ENCODE data around the gene SF3B6.
A peak's percentile ranks its signal among the peaks of the same experiment; 100 is the strongest.
"Not testable (repeated sequence)": the region's sequence is repeated elsewhere in the genome, so short reads cannot be mapped to it uniquely, and the experiment has no call there.

Gene SF3B6

DNA sequence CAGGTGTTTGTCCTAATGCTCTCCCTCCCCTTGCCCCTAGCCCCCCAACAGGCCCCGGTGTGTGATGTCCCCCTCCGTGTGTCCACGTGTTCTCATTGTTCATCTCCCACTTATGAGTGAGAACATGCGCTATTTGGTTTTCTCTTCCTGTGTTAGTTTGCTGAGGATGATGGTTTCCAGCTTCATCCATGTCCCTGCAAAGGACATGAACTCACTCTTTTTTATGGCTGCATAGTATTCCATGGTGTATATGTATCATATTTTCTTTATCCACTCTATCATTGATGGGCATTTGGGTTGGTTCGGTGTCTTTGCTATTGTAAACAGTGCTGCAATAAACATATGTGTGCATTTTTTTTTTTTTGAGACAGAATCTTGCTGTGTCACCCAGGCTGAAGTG, 17.1 kb upstream of the SF3B6 start:
- not testable (repeated sequence) for DNase-seq (ENCODE audit: low spot score)

DNA sequence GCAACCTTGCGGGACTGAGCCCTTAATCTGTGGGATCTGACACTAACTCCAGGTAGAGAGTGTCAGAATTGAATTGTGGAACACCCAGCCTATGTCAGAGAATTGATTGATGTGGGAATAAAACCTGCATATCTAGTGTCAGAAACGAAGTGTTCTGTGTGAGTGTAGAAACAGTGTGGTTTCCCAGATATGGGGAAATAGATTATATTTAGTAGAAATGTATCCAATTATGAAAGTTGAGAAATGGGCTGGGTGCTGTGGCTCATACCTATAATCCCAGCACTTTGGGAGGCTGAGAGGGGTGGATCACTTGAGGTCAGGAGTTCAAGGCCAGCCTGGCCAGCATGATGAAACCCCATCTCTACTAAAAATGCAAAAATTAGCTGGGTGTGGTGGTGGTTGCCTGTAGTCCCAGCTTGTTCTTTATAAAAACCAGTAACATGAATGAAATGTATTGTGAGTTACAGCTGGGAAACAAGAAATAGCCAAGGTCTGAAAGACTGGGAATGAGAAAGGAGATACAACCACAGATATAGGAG, 12.8 kb upstream of the SF3B6 start:
- no peak for DNase-seq (ENCODE audit: low spot score)

DNA sequence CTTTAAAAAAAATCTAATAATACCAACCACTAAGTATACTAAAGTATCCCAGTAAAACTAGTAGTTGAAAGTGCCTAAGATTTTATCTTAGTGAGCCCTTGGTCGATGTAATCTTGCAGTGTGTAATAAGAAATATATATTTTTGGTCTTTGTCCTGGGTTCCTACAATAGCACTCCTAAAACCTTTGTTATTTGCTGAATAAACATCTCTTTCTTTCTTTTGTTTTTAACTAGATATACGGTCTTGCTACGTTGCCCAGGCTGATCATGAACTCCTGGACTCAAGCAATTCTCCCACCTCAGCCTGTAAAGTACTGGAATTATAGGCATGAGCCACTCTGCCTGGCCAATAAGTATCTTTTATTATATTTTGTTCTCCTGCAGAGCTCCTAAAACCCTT, 10.9 kb upstream of the SF3B6 start:
- DNase-seq (ENCODE audit: low spot score) = no peak

DNA sequence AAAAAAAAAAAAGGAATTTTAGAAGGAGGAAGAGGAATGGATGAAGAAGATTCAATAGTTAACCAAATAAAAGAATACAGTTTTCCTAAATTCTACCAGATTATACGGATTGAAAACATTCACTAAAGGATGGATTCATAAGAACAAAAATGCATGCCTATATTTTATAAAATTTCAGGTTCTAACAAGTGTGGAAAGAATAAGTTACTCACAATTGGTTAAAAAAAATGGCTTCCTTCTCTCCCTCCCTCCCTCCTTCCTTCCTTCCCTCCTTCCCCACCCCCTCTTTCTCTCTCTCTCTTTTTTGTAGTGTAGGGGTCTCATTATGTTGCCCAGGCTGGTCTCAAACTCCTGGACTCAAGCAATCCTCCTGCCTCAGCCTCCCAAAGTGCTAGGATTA, 10.1 kb upstream of the SF3B6 start:
- no peak for DNase-seq (ENCODE audit: low spot score)

GRCh38 chr2:24085200-24085489, 9.0 kb upstream of the SF3B6 start:
- DNase-seq (ENCODE audit: low spot score) = no peak

DNA sequence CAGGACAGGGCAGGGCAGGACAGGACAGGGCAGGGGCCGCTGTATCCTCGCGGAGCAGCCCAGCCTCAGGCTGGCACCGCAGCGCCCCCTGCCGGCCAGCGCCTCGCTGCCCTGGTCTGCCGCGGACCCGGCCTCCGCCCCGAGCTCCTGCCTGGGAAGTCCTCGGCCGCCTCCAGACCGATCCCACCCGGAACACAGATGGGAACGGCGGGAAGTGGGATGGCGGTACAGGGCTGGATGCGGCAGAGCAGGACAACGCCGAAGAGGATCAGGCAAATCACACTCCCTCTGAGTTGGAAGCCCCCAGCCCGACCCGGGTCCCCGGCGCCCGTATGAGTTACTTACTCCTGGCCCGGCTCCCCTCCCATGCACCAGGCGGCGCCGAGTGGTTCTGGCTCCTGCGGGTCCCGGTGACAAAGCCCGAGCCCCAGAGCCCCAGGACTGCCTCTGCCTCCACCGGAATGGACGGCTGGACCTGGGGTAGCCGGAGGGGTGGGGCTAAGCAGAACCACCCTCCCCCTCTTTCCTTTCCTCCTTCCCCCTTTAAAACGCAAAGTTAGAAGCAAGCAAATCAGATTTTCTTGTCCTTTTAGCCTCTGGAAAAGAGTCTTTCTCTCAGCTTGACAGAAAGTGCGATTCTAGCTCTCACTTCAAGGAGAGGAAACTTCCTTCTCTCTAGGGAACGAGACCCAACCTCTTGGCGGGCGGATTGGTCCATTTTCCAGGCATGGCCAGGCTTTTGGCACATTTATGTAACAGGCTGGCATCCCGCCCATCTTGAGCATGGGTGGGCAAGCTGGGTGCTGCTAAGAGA, 8.5 kb upstream of the SF3B6 start, which contains the start of gene TP53I3:
TSS of gene TP53I3 (minus strand) at position 449 of the 814 bp plus-strand sequence. CDS start 508 bp downstream, outside the sequence.
- DNase-seq (ENCODE audit: low spot score) = peak; percentile 77

DNA sequence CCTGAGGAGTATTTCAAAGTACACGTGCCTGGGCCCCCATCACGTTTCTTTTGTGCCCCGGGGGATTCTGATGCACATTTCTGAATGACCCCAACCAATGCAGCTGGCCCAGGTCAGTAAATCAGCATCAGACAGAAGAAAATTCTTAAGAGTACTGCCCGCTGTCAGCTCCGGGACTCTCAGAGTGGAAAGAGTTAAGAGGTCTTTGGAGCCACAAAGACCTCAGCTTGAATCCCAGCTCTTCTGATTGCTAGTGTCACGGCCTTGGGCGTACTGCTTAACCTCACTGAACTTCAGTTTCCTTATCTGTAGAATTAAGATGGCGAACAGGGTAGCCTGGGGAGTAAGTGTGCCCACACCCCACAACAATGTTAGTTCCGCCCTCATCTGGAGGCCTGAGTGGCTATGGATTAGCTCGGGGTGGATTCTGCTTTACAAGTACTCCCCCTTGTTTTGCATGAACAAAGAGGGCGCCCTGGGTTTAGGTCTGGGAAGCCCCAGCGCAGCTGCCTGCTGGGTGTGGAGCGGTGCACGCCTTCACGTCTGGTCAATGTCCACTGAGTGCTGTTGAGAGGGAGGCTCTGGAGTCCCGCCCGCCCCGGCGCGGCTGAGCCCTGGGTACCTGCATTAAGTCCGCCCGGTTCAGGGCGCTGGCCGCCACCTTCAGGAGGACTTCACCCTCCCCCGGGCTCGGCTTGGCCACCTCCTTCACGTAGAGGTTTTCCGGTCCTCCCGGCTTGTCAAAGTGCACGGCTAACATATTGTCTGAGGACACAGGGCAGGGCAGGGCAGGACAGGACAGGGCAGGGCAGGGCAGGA, 7.7 kb upstream of the SF3B6 start:
- DNase-seq (ENCODE audit: low spot score) = peak; percentile 68

- no peak for DNase-seq (ENCODE audit: low spot score)
These were observed 6.9 kb upstream of the SF3B6 start for GRCh38 chr2:24082787-24083566.

GRCh38 chr2:24080701-24081100, 4.6 kb upstream of the SF3B6 start:
- no peak for DNase-seq (ENCODE audit: low spot score)

GRCh38 chr2:24077879-24078278, 1.8 kb upstream of the SF3B6 start:
- DNase-seq (ENCODE audit: low spot score) = no peak

GRCh38 chr2:24077535-24077877, 1.4 kb upstream of the SF3B6 start:
- DNase-seq (ENCODE audit: low spot score) = no peak

GRCh38 chr2:24076849-24077534, 866 bp upstream of the SF3B6 start:
- no peak for DNase-seq (ENCODE audit: low spot score)

DNA sequence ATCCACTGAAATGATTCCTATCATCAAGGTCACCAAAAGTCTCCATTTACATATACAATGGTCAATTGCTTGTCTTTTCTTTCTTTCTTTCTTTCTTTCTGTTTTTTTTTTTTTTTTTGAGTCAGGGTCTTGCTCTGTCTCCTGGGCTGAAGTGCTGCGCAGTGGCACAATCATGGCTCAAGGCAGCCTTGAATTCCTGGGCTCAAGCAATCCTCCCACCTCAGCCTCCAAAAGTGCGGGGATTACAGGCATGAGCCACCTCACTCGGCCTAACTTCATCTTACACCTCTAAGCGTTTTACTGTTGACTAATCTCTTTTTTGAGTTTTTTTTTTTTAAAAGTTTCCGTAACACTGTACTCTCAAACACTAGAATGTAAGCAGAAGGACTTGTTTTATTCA, 867 bp downstream of the SF3B6 start:
- no peak for DNase-seq (ENCODE audit: low spot score)

DNA sequence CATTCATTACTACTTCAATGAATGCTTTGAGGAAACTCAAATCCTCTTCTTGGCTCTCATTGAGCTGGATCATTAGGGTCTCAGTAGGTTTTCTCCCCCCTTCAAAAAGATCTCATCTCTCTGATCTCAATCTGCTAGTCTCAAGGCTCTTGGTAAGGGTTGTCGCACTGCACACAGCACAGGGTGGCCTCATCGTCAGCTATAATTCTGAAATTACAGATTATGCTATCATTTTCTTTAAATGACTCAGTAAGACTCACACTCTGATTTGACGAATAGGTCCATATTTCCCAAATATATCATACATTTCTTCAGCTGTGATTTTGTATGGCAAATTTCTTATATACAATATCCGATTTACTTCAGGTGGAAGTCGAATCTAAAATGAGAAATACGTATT, 2.3 kb downstream of the SF3B6 start:
- no peak for DNase-seq (ENCODE audit: low spot score)

GRCh38 chr2:24072259-24072658, 3.9 kb downstream of the SF3B6 start:
- DNase-seq (ENCODE audit: low spot score) = no peak

DNA sequence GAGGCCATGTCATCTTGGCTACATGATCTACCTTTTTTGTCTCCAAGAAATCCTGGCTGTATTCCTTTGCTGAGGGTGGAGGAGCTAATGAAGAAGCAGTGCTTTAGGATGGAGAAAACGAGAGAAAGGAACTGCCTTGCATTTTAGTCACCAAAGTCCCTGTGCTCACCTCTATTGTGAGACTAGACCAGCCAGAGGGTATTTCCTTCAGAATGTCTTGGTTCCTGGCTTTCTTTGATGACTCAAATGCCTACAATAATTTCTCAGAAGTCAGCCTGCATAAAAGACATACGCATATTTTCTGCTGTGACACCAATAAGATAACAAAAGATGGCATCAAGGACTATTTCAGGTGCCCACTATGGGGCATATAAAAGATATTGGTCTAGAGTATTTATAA, 10.8 kb downstream of the SF3B6 start:
- DNase-seq (ENCODE audit: low spot score) = no peak

DNA sequence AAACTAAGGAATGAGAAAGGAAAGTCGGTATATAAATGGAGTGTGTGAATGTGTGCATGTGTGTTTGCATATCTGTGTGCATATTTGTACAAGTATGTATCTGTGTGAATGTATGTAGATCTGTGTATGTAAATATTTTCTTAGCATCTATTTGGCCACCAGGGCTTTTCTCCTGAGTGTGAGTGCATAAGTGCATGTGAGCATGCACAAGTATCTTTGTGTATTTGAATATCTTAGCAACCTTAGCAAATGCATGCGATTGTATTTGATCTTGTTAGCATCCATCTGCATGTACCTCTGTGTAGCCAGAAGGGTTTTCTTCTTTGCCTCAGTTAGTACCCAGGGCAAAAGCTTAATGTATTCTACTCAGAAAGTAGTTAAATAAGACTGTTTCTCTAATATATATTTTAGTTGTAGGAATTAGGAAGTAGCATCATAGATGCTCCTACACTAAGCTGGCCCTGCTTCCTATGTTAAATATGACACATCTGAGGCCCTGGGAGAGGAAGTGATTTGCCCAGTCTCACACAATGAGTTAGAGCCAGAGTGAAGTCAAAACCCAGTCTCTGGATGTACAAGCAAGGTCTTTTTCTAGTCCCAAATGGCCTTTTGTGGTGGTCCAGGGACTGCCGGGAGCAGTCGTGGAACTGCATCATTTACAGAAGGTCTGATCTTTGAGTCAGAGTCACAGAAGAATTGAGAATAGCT, 17.4 kb downstream of the SF3B6 start:
- no peak for DNase-seq (ENCODE audit: low spot score)

DNA sequence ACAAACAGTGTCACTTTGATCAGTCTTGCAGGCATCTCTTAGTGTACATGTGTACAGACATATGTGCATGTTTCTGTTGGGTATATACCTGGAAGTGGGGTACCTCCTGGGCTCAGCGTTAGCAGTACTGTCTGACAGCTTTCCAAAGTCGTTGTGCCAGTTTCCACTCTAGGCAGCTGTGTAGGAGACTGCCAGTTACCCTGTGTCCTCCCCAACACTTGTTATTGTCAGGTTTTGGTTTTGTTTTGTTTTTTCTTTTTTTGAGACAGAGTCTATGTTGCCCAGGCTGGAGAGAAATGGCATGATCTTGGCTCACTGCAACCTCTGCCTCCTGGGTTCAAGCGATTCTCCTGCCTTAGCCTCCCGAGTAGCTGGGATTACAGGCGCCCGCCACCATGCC, 20.4 kb downstream of the SF3B6 start:
- DNase-seq (ENCODE audit: low spot score) = no peak

DNA sequence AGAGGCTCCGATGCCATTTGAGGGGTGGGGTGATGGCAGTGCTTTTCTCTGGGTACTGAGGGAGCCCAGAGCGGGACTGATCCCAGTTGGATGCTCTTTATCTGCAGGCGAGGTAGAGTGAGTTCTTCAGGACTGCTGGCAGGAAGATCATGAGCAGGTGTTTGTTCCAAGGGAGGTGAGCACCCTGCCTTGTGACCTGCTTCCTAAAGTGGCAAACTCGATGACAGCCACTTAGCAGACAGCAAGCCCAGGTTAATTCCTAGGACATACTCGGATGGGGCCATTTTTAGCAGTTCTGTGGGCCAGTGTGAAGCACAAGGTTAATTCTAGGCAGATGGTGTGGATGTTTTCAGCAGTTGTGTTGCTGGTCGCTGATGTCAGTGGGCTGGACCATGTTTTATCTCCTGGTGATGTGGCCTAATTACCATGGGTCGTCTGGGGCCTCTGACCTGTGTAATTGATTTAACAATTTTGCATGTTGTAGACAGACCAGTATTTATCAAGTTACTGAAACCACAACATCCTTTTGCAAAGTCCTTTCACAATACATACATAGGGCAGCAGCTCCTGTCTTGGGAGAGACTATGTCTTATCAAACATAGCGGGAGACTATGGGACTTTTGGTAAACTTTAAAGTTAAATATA, 21.6 kb downstream of the SF3B6 start:
- no peak for DNase-seq (ENCODE audit: low spot score)

DNA sequence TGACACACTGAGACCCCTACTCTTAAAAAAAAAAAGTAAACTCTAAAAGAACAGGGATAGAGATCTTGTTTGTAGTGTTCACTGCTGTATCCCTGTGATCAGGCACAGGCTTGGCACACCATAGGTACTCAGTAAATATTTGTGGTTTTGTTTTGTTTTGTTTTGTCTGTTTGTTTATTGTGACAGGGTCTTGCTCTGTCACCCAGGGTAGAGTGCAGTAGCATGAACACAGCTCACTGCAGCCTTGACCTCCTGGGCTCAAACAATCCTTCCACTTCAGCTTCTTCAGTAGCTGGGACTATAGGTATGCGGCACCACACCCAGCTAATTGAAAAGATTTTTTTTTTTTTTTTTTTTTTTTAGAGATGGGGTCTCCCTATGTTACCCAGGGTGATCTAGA, 23.2 kb downstream of the SF3B6 start:
- no peak for DNase-seq (ENCODE audit: low spot score)

DNA sequence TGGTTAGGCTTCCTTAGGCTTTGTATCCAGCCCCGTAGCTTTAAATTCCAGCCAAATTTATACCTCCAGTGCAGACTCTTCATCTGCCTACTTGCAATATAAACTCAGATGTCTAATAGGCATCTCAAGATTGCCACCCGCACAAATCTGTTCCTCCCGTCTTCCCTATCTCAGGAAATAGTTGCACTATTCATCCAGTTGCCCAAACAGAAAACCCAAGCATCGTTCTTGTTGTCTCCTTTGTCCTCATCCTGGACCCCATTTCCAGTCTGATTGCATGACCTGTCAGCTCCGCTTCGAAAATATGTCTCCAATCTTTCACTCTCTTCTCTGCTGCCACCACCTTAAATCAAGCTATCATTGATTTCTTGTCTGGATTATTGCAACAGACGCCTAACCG, 24.3 kb downstream of the SF3B6 start:
- no peak for DNase-seq (ENCODE audit: low spot score)

Measured in HuH-7.5 (cell line).